ENCODE data around the gene KIF7.

DNA sequence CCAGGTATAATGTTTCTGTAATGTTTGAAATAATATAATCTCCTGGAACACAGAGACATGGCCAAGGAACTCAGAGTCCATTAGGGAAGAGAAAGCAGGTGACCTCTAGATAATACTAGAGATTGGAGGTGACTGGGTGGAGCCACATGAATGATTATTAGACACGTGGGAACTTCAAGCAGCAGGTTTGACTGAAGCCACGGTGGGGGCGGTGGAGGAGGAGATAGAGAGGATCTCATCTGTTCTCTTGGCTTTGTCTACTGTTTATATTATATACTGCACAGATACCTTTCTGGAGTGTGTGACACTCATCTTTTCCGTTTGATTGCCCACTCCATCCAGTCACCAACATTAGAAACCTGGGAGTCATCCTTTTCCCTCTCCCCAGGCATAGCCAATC is 33.7 kb downstream of the KIF7 start:
- TF ChIP-seq, protein P1, sequence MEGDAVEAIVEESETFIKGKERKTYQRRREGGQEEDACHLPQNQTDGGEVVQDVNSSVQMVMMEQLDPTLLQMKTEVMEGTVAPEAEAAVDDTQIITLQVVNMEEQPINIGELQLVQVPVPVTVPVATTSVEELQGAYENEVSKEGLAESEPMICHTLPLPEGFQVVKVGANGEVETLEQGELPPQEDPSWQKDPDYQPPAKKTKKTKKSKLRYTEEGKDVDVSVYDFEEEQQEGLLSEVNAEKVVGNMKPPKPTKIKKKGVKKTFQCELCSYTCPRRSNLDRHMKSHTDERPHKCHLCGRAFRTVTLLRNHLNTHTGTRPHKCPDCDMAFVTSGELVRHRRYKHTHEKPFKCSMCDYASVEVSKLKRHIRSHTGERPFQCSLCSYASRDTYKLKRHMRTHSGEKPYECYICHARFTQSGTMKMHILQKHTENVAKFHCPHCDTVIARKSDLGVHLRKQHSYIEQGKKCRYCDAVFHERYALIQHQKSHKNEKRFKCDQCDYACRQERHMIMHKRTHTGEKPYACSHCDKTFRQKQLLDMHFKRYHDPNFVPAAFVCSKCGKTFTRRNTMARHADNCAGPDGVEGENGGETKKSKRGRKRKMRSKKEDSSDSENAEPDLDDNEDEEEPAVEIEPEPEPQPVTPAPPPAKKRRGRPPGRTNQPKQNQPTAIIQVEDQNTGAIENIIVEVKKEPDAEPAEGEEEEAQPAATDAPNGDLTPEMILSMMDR (IDR thresholded peaks at IDR 0.05; ENCODE audit: low read length): no peak
- no peak for TF ChIP-seq EZH2 (IDR thresholded peaks at IDR 0.05; ENCODE audit: borderline replicate concordance, low read length)

Data from OCI-LY1 (cell line).